OCI-LY7 (cell line): Measurements from ENCODE around the gene ITIH4. TPM values are rescaled to one million over a fixed set of nuclear protein-coding genes. Genes with fewer than 3 reads are reported as not detected.

ENCODE experiments used
- BruUV-seq: library from RNA; stranded (reverse); fragments of 400-500 nt; replicated peaks from 2 replicates; lab custom pipeline; 2021; lab: Mats Ljungman, UMichigan
- CTCF ChIA-PET: fragments of 300-600 bp; sonication (Branson Sonifier 250); formaldehyde crosslinking; loops from one replicate; lab custom pipeline; 2022; ENCODE audit warnings: antibody characterized with exemption; ENCODE audit not compliant: unreplicated experiment; lab: Charles Lee
- POLR2A ChIA-PET: fragments of 300-600 bp; sonication (Branson Sonifier 250); formaldehyde crosslinking; loops from one replicate; lab custom pipeline; 2022; ENCODE audit warnings: antibody characterized with exemption; lab: Charles Lee
- DNase-seq: peaks from one replicate; pipeline ENCODE4 v3.0.0-alpha.2; 2015; ENCODE audit warnings: low spot score
- H2AFZ ChIP-seq: fragments of 200-600 bp; sonication (generic), shearing (Covaris generic); 2 replicates; pipeline ENCODE4 v1.6.1; 2014; ENCODE audit warnings: mild to moderate bottlenecking, antibody characterized with exemption, low read length, moderate library complexity
- H3K27ac ChIP-seq: fragments of 200-600 bp; sonication (generic); 2 replicates; pipeline ENCODE4 v1.5.1; 2014; ENCODE audit warnings: mixed run types, low read depth, mild to moderate bottlenecking, moderate library complexity, low read length, inconsistent platforms; ENCODE audit not compliant: poor library complexity, severe bottlenecking
- H3K36me3 ChIP-seq: fragments of 200-600 bp; sonication (generic); 2 replicates; pipeline ENCODE4 v1.6.1; 2014; ENCODE audit warnings: mild to moderate bottlenecking, antibody characterized with exemption, low read length, moderate library complexity, mixed read lengths; ENCODE audit not compliant: insufficient read depth
- H3K4me1 ChIP-seq: fragments of 200-600 bp; sonication (generic); 2 replicates; pipeline ENCODE4 v1.5.1; 2014; ENCODE audit warnings: mild to moderate bottlenecking, low read length; ENCODE audit not compliant: insufficient read depth, poor library complexity, severe bottlenecking
- H3K4me2 ChIP-seq: fragments of 200-600 bp; sonication (generic); 2 replicates; pipeline ENCODE4 v1.6.1; 2014; ENCODE audit warnings: mild to moderate bottlenecking, low read length
- H3K4me3 ChIP-seq: fragments of 200-600 bp; sonication (generic); 2 replicates; pipeline ENCODE4 v1.5.1; 2014; ENCODE audit warnings: mild to moderate bottlenecking, low read depth, low read length; ENCODE audit not compliant: poor library complexity, severe bottlenecking
- H3K79me2 ChIP-seq: fragments of 200-600 bp; sonication (generic); 2 replicates; pipeline ENCODE4 v1.6.1; 2016; ENCODE audit warnings: low read depth, mild to moderate bottlenecking, low read length, moderate library complexity, mixed read lengths; ENCODE audit not compliant: insufficient read depth
- H3K9me2 ChIP-seq: fragments of 200-600 bp; sonication (generic); 2 replicates; pipeline ENCODE4 v1.6.1; 2016; ENCODE audit warnings: mild to moderate bottlenecking, low read length, mixed read lengths; ENCODE audit not compliant: insufficient read depth
- H3K9me3 ChIP-seq: fragments of 200-600 bp; sonication (generic); 2 replicates; pipeline ENCODE4 v1.6.1; 2014; ENCODE audit warnings: mild to moderate bottlenecking, mixed run types, low read length, mixed read lengths
- H4K20me1 ChIP-seq: fragments of 200-600 bp; sonication (generic); 2 replicates; pipeline ENCODE4 v1.6.1; 2014; ENCODE audit warnings: mild to moderate bottlenecking, antibody characterized with exemption, low read length, moderate library complexity, mixed read lengths; ENCODE audit not compliant: insufficient read depth
- EZH2phosphoT487 ChIP-seq: fragments of 200-600 bp; sonication (generic); IDR thresholded peaks from 2 replicates; pipeline ENCODE4 v1.6.1; 2018; ENCODE audit warnings: low read depth, borderline replicate concordance, mild to moderate bottlenecking, mixed run types, antibody characterized with exemption, low read length, moderate library complexity, mixed read lengths
- intact Hi-C: fragments of 100-400 bp; cut with micrococcal nuclease; formaldehyde crosslinking; loops from one replicate; pipeline ENCODE4 v1.10.0; 2022; ENCODE audit not compliant: unreplicated experiment
- total RNA-seq, 2 experiments: library from RNA; depleted of rRNA in 1 of 2; stranded (reverse); fragments of >200 nt in 1 of 2; shearing (Covaris generic) in 1 of 2; gene quantifications; 2 replicates each; pipeline ENCODE4 v1.2.3, GENCODE V29; 2014 to 2022
- TF ChIP-seq, protein P1 (sequence below): fragments of 200-600 bp; sonication (generic); conservative IDR thresholded peaks from 2 replicates; pipeline ENCODE4 v1.5.1; 2014; ENCODE audit warnings: mild to moderate bottlenecking, antibody characterized with exemption, low read length, moderate library complexity, mixed read lengths

The ITIH4 gene
- total RNA-seq, 2 experiments from 2014 or later = 2.1 to 2.2 TPM

- Histone ChIP-seq H4K20me1 (no peaks in the 10 kb centered on the region), H2AFZ (no peak overlapping the region), H3K79me2 (no peaks in the 10 kb centered on the region), H3K4me3 (no peak overlapping the region), H3K27ac (no peak overlapping the region), H3K9me3 (no peaks in the 10 kb centered on the region), H3K4me2 (no peak overlapping the region), H3K36me3 (no peaks in the 10 kb centered on the region), H3K9me2 (no peaks in the 10 kb centered on the region), H3K4me1 (no peaks in the 10 kb centered on the region)
- intact Hi-C loops = no loop called here
- TF ChIP-seq, protein P1, sequence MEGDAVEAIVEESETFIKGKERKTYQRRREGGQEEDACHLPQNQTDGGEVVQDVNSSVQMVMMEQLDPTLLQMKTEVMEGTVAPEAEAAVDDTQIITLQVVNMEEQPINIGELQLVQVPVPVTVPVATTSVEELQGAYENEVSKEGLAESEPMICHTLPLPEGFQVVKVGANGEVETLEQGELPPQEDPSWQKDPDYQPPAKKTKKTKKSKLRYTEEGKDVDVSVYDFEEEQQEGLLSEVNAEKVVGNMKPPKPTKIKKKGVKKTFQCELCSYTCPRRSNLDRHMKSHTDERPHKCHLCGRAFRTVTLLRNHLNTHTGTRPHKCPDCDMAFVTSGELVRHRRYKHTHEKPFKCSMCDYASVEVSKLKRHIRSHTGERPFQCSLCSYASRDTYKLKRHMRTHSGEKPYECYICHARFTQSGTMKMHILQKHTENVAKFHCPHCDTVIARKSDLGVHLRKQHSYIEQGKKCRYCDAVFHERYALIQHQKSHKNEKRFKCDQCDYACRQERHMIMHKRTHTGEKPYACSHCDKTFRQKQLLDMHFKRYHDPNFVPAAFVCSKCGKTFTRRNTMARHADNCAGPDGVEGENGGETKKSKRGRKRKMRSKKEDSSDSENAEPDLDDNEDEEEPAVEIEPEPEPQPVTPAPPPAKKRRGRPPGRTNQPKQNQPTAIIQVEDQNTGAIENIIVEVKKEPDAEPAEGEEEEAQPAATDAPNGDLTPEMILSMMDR = no peak
- TF ChIP-seq EZH2phosphoT487 = no peak
- no TSS peak for BruUV-seq
- ChIA-PET CTCF (no interaction called here), POLR2A (no interaction called here)
- DNase-seq = no peak
Observed at GRCh38 chr3:52795298-52795900, 35.1 kb downstream of the ITIH4 start.

DNA sequence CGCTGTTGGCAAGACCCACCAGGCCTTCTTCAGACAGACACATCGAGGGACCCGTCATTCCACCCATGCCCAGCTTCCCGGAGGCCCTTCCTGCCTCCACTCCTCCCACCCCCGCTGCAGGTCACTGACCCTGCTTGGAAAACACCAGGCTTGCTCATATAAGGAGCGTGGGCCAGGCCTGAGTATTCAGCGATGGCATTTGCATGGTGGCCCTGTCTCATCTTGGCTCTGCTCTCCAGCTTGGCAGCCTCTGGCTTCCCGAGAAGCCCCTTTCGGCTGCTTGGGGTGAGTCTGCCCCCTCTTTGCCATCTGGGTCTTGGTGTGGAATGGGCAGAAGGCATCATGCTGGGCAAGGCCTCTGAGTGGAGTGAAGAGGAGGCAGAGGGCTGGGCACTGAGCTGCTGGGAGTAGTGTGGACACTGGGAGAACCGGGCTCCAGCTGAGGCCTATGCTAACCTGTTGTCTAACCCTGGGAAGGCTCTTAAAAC is 35.8 kb downstream of the ITIH4 start, which contains the start of gene ITIH3:
Gene ITIH3 (plus strand): TSS at position 185 of the 488 bp plus-strand sequence. CDS start 8 bp downstream, at position 193.
- no peak within 1 kb of the TSS for H3K4me2 ChIP-seq
- ChIA-PET POLR2A (no interaction called here), CTCF (no interaction called here)
- DNase-seq = no peak
- no peaks in the 10 kb centered on the region for H3K36me3 ChIP-seq
- TF ChIP-seq EZH2phosphoT487 = no peak
- TF ChIP-seq, protein P1 = no peak
- H3K9me3 ChIP-seq = no peaks in the 10 kb centered on the region
- H2AFZ ChIP-seq = no peak within 1 kb of the TSS
- no peaks in the 10 kb centered on the region for H4K20me1 ChIP-seq
- no peaks in the 10 kb centered on the region for H3K4me1 ChIP-seq
- no peaks in the 10 kb centered on the region for H3K9me2 ChIP-seq
- no peak within 1 kb of the TSS for H3K4me3 ChIP-seq
- intact Hi-C loops = no loop called here
- no peaks in the 10 kb centered on the region for H3K79me2 ChIP-seq
- no TSS peak for BruUV-seq
- no peak within 1 kb of the TSS for H3K27ac ChIP-seq
